Stimulated activated CD4-positive, alpha-beta T cell treated with anti-CD3 and anti-CD28 coated beads, TNF-alpha, amount 100 ng/mL, for 24 hours (primary cell): Measurements from ENCODE around the gene TTC23.
A peak's percentile ranks its signal among the peaks of the same experiment; 100 is the strongest.
"Not testable (repeated sequence)": the region's sequence is repeated elsewhere in the genome, so short reads cannot be mapped to it uniquely, and the experiment has no call there.

ENCODE experiments used
- DNase-seq, 3 experiments: peaks; one replicate each; pipeline ENCODE4 v3.0.0-alpha.2; 2020; ENCODE audit warnings: low read depth in 3 of 3

TTC23 gene

GRCh38 chr15:99120050-99120777 is 129.2 kb downstream of the TTC23 start:
- no peak for DNase-seq

- DNase-seq, result no peak
Observed at GRCh38 chr15:99118801-99119546, 130.4 kb downstream of the TTC23 start.

- DNase-seq, result no peak
Observed at GRCh38 chr15:99118258-99118632, 131.1 kb downstream of the TTC23 start.

- no peak for DNase-seq
Observed at GRCh38 chr15:99117563-99118257, 131.7 kb downstream of the TTC23 start.

GRCh38 chr15:99117111-99117510 is 132.3 kb downstream of the TTC23 start:
- DNase-seq, result no peak

- DNase-seq, result no peak
Observed at GRCh38 chr15:99115300-99116215, 133.8 kb downstream of the TTC23 start.

GRCh38 chr15:99114511-99115299 is 134.7 kb downstream of the TTC23 start:
- no peak for DNase-seq

- DNase-seq, result no peak
Observed at GRCh38 chr15:99113547-99114271, 135.7 kb downstream of the TTC23 start.

GRCh38 chr15:99111641-99112040 is 137.7 kb downstream of the TTC23 start:
- not testable (repeated sequence) for DNase-seq

GRCh38 chr15:99110581-99111320 is 138.6 kb downstream of the TTC23 start:
- DNase-seq, result no peak

- DNase-seq, result no peak
Observed at GRCh38 chr15:99110093-99110492, 139.3 kb downstream of the TTC23 start.

GRCh38 chr15:99109555-99110021 is 139.8 kb downstream of the TTC23 start:
- DNase-seq, result no peak

- DNase-seq, result no peak
Observed at GRCh38 chr15:99108993-99109392, 140.4 kb downstream of the TTC23 start.

- no peak for DNase-seq
Observed at GRCh38 chr15:99106417-99107220, 142.8 kb downstream of the TTC23 start.

GRCh38 chr15:99105514-99106341 is 143.7 kb downstream of the TTC23 start:
- DNase-seq, result peak in 1 of 3 experiments; percentile 42

GRCh38 chr15:99104788-99105513 is 144.4 kb downstream of the TTC23 start, which contains the start of gene SYNM:
Gene SYNM, plus strand, starts transcription at chr15:99105080. Its CDS starts 120 bp downstream, at chr15:99105200.
- peak in 1 of 3 experiments; percentile 39 for DNase-seq

- no peak for DNase-seq
Observed at GRCh38 chr15:99103279-99103678, 146.1 kb downstream of the TTC23 start.
